ENCODE measurements around the gene DYNLT5.
A peak's percentile ranks its signal among the peaks of the same experiment; 100 is the strongest.
"Not testable (repeated sequence)": the region's sequence is repeated elsewhere in the genome, so short reads cannot be mapped to it uniquely, and the experiment has no call there.

Gene DYNLT5

DNA sequence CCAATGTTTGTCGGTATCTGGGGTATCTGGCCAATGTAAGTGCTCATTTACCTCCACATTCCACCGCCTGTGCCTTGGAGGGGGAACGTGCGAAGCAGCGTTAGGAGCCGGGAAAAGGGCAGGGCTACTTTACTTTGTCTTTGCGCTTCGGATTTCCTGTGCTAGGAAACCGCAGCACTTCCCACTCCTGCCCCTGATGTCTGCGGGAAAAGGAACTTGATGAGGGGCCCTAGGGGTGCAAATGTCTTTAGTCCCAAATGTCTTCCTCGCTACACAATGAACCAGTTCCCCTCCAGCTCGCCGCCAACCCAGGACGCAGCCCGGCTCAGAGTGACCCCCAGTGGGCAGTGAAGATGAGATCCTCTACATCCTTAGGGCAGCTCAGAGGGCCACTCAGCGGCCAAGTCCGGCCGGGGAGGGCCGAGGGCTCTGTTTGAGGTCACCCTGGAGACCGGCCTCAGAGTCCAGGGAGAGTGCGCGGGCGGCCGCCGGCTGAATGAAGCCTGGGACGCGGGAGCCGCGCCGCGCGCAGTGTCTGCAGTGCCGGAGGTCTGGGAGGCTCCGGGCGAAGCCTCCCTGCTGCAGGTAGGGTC, at the start of gene DYNLT5:
Gene DYNLT5, plus strand, starts transcription at position 460 of the 593 bp plus-strand sequence. CDS start 2,200 bp downstream, outside the sequence.
- DNase-seq, result peak in 1 of 2 donors; percentile 22

GRCh38 chr1:66704177-66704875, 47.9 kb upstream of the DYNLT5 start:
- no peak for DNase-seq

DNA sequence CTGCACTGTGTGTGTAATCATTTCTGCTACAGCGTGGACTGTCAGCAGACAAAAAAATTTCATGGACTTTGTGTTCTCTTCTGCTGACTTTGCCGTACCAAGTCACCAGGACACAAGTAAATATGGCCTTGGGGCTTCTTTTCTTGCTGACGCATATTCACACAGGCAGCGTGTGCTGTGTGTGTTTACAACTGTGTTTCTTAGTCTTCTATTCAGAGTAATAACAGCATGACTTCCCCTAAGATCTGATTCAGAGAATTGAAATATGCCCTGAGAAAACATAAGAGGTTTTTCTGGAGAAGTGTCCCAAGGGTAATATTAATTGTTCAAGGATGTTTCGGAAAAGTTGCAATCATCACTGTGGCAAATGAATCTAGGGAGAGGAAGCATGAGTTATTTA, 47.1 kb upstream of the DYNLT5 start:
- DNase-seq, result no peak

GRCh38 chr1:66711420-66711819, 40.8 kb upstream of the DYNLT5 start:
- DNase-seq, result no peak

DNA sequence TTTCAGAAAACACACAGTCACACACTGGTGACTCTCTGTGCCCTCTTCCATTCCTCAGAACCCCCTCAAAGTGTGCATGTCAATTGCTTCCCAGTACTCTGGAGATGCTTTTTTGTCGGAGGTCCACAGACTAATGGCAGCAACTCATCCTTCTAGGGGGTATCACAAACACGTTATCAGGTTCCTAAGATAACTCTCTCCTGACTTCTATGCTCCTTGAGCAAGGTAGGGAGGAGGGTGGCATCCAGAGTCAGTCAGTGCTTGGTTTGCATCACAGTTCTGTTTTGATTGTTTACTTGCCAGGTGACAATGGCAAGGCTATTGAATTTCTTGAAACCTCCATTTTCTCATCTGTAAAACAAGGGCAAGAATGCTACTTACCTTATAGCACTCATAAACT, 39.4 kb upstream of the DYNLT5 start:
- no peak for DNase-seq

- no peak for DNase-seq
Observed at GRCh38 chr1:66723985-66724384, 28.3 kb upstream of the DYNLT5 start.

- DNase-seq, result peak; percentile 37 to 67
Observed at GRCh38 chr1:66725885-66726665, 26.2 kb upstream of the DYNLT5 start.

GRCh38 chr1:66728021-66728420, 24.2 kb upstream of the DYNLT5 start:
- DNase-seq, result no peak

DNA sequence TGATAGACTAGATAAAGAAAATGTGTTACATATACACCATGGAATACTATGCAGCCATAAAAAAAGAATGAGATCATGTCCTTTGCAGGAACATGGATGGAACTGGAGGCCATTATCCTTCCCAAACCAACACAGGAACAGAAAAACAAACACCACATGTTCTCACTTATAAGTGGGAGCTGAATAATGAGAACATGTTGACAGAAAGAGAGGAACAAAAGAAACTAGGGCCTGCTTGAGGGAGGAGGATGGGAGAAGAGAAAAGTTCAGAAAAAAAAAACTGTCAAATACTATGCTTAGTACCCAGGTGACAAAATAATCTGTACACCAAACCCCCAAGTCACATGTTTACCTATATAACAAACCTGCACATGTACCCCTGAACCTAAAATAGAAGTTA, 23.5 kb upstream of the DYNLT5 start:
- not testable (repeated sequence) for DNase-seq

DNA sequence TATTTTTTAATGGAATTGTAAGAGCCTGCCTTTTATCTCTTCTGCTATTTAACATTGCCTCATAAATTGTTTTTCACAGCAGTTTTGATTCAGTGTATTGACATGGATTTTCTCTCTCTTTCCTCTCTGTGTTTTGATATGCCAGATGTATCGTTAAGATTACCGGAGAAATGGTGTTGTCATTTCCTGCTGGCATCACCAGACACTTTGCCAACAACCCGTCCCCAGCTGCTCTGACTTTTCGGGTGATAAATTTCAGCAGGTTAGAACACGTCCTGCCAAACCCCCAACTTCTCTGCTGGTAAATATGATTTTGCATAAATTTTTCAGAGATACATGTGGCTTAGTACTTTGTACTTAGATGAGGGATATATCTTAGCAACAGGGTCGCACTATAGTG, 23.1 kb upstream of the DYNLT5 start:
- DNase-seq, result peak; percentile 9 to 21

DNA sequence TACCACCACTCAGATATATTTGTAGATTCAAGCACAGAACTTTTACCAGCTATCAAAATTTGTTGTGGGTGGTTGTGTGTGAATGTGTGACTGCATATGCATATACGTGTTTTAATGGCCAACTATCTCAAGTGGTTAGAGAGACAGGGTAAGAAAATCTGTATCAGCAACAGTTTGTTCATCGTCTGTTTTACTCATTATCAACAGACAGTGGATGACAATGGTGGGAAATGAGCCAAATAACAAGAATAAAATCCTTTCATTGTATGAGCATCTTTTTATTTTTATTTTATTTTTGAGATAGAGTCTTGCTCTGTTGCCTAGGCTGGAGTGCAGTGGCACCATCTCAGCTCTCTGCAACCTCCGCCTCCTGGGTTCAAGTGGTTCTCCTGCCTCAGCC, 22.7 kb upstream of the DYNLT5 start:
- DNase-seq, result no peak

- DNase-seq, result no peak
Observed at GRCh38 chr1:66730462-66730861, 21.8 kb upstream of the DYNLT5 start.

GRCh38 chr1:66731170-66731865, 20.9 kb upstream of the DYNLT5 start:
- no peak for DNase-seq

GRCh38 chr1:66732407-66733166, 19.7 kb upstream of the DYNLT5 start:
- no peak for DNase-seq

- DNase-seq, result no peak
Observed at GRCh38 chr1:66733348-66734017, 18.8 kb upstream of the DYNLT5 start.

DNA sequence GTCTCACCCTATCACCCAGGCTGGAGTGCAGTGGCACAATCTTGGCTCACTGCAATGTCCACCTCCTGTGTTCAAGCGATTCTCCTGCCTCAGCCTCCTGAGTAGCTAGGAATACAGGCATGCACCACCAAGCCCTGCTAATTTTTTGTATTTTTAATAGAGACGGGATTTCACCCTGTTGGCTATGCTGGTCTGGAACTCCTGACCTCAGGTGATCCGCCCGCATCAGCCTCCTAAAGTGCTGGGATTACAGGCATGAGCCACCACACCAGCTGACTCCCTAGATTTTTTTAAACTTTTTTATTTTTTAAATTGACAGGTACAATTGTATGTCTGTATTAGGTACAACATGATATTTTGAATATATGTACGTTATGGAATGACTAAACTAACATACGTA, 17.7 kb upstream of the DYNLT5 start:
- not testable (repeated sequence) for DNase-seq

DNA sequence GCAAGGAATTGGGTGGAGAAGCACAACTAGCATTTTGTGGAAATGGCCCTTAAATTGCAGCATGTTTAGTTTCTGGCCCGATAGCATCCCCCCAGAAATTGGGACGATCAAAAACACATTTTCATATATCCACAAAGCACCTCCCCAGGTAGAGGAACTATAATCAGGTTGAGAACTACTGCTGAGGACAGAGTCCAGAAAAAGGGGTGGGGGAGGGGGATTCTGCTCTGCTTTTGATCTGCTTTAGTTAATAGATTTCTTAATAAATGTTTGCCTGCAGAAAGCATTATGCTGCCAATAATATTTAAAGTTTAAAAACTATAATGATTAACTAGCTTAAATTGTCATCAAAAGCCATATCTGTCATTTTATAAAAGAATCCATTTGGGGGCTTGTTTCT, 14.4 kb upstream of the DYNLT5 start:
- no peak for DNase-seq

GRCh38 chr1:66739401-66740157, 12.7 kb upstream of the DYNLT5 start:
- no peak for DNase-seq

- no peak for DNase-seq
Observed at GRCh38 chr1:66745451-66745850, 6.8 kb upstream of the DYNLT5 start.

- no peak for DNase-seq
Observed at GRCh38 chr1:66747501-66747900, 4.8 kb upstream of the DYNLT5 start.

- no peak for DNase-seq
Observed at GRCh38 chr1:66750577-66750976, 1.7 kb upstream of the DYNLT5 start.
